Loucy (cell line): ENCODE data around the gene WWOX.
"Not testable (repeated sequence)": the region's sequence is repeated elsewhere in the genome, so short reads cannot be mapped to it uniquely, and the experiment has no call there.

Source experiments
- H2AFZ ChIP-seq: fragments of 200-600 bp; sonication (generic); 2 replicates; pipeline ENCODE4 v1.6.0; 2016; ENCODE audit warnings: antibody characterized with exemption, mild to moderate bottlenecking, low read length, moderate library complexity
- H3F3A ChIP-seq: fragments of 200-600 bp; 2 replicates; pipeline ENCODE4 v1.6.0; 2016; ENCODE audit warnings: antibody characterized with exemption, low read depth, mild to moderate bottlenecking
- H3K27me3 ChIP-seq: fragments of 200-600 bp; sonication (generic); 2 replicates; pipeline ENCODE4 v1.6.1; 2014; ENCODE audit warnings: low read length, mild to moderate bottlenecking; ENCODE audit not compliant: insufficient read depth, poor library complexity, severe bottlenecking
- H3K36me3 ChIP-seq: fragments of 200-600 bp; sonication (generic); 2 replicates; pipeline ENCODE4 v1.6.1; 2016; ENCODE audit warnings: low read length; ENCODE audit not compliant: insufficient read depth
- H3K4me1 ChIP-seq: fragments of 200-600 bp; sonication (generic); 2 replicates; pipeline ENCODE4 v1.5.1; 2014; ENCODE audit warnings: low read length, mild to moderate bottlenecking; ENCODE audit not compliant: insufficient read depth, poor library complexity, severe bottlenecking
- H3K4me2 ChIP-seq: fragments of 200-600 bp; sonication (generic); 2 replicates; pipeline ENCODE4 v1.6.0; 2014; ENCODE audit warnings: antibody characterized with exemption, low read length, low read depth, mild to moderate bottlenecking; ENCODE audit not compliant: poor library complexity, severe bottlenecking
- H3K4me3 ChIP-seq: fragments of 200-600 bp; sonication (generic); 2 replicates; pipeline ENCODE4 v1.5.1; 2014; ENCODE audit warnings: low read length, mild to moderate bottlenecking, mixed read lengths; ENCODE audit not compliant: poor library complexity, severe bottlenecking
- H3K79me2 ChIP-seq: fragments of 200-600 bp; sonication (generic); 2 replicates; pipeline ENCODE4 v1.6.1; 2014; ENCODE audit warnings: low read length; ENCODE audit not compliant: insufficient read depth
- H3K9ac ChIP-seq: fragments of 200-600 bp; sonication (generic); 2 replicates; pipeline ENCODE4 v1.6.0; 2014; ENCODE audit warnings: mild to moderate bottlenecking, low read depth, low read length, moderate library complexity; ENCODE audit not compliant: poor library complexity, severe bottlenecking
- H3K9me2 ChIP-seq: fragments of 200-600 bp; sonication (generic); replicated peaks from 2 replicates; pipeline ENCODE4 v1.6.1; 2016; ENCODE audit warnings: low read depth, low read length, mixed read lengths
- H3K9me3 ChIP-seq: fragments of 200-600 bp; sonication (generic); 2 replicates; pipeline ENCODE4 v1.6.1; 2014; ENCODE audit warnings: mild to moderate bottlenecking, antibody characterized with exemption, low read length, low read depth; ENCODE audit not compliant: insufficient read depth
- H4K20me1 ChIP-seq: fragments of 200-600 bp; sonication (generic); 2 replicates; pipeline ENCODE4 v1.6.0; 2014; ENCODE audit warnings: antibody characterized with exemption, low read length, mild to moderate bottlenecking; ENCODE audit not compliant: insufficient read depth, poor library complexity, severe bottlenecking
- EZH2phosphoT487 ChIP-seq: fragments of 200-600 bp; IDR thresholded peaks from 2 replicates; pipeline ENCODE4 v1.6.1; 2018; ENCODE audit warnings: antibody characterized with exemption, mild to moderate bottlenecking, moderate library complexity, borderline replicate concordance
- TF ChIP-seq, protein P1 (sequence below): fragments of 200-600 bp; sonication (generic); conservative IDR thresholded peaks from 2 replicates; pipeline ENCODE4 v1.5.1; 2014; ENCODE audit warnings: mild to moderate bottlenecking, antibody characterized with exemption, low read length

The WWOX gene

DNA sequence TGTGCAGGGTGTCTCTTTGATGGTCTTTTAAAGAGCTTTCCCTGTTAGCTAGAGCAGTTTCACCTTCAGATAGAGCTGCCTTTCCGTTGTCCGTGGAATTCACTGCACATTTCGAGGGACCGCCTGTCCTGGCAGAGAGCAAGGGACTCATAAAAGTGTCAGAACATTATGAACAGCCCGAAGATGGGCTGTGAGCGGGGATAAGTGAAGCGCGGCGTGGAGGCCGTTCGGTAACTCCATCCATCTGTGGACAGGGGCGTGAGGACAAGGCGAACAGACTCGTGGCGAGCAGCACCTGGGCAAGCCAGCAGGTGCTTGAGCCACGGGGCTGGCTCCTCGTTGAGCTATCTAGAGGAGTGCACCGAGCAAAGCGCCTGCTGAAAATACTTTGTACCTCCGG is 1129.9 kb downstream of the WWOX start:
- Histone ChIP-seq H3F3A (no peaks in the 10 kb centered on the region), H3K79me2 (no peaks in the 10 kb centered on the region), H3K36me3 (no peaks in the 10 kb centered on the region), H3K4me1 (no peaks in the 10 kb centered on the region), H4K20me1 (no peaks in the 10 kb centered on the region), H3K4me3 (no peak overlapping the region), H3K27me3 (no peaks in the 10 kb centered on the region), H2AFZ (no peak overlapping the region), H3K9me2 (no peaks in the 10 kb centered on the region), H3K9me3 (no peaks in the 10 kb centered on the region), H3K9ac (no peak overlapping the region), H3K4me2 (no peak overlapping the region)
- TF ChIP-seq, protein P1, sequence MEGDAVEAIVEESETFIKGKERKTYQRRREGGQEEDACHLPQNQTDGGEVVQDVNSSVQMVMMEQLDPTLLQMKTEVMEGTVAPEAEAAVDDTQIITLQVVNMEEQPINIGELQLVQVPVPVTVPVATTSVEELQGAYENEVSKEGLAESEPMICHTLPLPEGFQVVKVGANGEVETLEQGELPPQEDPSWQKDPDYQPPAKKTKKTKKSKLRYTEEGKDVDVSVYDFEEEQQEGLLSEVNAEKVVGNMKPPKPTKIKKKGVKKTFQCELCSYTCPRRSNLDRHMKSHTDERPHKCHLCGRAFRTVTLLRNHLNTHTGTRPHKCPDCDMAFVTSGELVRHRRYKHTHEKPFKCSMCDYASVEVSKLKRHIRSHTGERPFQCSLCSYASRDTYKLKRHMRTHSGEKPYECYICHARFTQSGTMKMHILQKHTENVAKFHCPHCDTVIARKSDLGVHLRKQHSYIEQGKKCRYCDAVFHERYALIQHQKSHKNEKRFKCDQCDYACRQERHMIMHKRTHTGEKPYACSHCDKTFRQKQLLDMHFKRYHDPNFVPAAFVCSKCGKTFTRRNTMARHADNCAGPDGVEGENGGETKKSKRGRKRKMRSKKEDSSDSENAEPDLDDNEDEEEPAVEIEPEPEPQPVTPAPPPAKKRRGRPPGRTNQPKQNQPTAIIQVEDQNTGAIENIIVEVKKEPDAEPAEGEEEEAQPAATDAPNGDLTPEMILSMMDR, result no peak
- TF ChIP-seq EZH2phosphoT487, result no peak

- not testable (repeated sequence) for H3K36me3 ChIP-seq, H3K27me3 ChIP-seq, H3K9me2 ChIP-seq, H3K4me1 ChIP-seq, H3K4me3 ChIP-seq, H3K4me2 ChIP-seq, H4K20me1 ChIP-seq, H2AFZ ChIP-seq, H3K9ac ChIP-seq, H3K79me2 ChIP-seq, H3K9me3 ChIP-seq, H3F3A ChIP-seq
These were observed 1146.2 kb downstream of the WWOX start for GRCh38 chr16:79245700-79246099.

DNA sequence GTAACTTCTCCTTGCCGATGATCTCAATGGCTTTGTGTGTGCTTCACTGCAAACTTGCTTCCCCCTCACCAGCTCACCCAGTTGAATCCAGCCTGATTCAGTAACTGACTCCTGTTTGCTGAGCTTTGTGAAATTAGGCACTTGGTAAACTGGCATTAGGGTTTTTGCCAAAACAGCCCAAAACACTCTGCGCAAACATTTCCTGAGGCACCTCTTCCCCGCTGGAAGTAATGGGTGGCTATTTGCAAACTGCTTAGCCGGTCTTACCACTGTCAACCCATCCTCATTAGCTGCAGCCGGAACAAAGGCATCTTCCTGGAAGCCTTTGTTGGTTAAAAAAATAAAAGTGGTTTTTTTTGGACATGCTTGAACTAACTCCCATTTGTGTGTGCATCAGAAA is 1147.9 kb downstream of the WWOX start:
- Histone ChIP-seq H2AFZ (no peak overlapping the region), H3K4me3 (no peak overlapping the region), H3K9ac (no peak overlapping the region), H3K9me2 (no peaks in the 10 kb centered on the region), H3K4me2 (no peak overlapping the region), H3K4me1 (no peaks in the 10 kb centered on the region), H3K9me3 (no peaks in the 10 kb centered on the region), H3F3A (no peaks in the 10 kb centered on the region), H3K79me2 (no peaks in the 10 kb centered on the region), H4K20me1 (no peaks in the 10 kb centered on the region), H3K27me3 (no peaks in the 10 kb centered on the region), H3K36me3 (no peaks in the 10 kb centered on the region)
- TF ChIP-seq EZH2phosphoT487, result no peak
- TF ChIP-seq, protein P1, result no peak

DNA sequence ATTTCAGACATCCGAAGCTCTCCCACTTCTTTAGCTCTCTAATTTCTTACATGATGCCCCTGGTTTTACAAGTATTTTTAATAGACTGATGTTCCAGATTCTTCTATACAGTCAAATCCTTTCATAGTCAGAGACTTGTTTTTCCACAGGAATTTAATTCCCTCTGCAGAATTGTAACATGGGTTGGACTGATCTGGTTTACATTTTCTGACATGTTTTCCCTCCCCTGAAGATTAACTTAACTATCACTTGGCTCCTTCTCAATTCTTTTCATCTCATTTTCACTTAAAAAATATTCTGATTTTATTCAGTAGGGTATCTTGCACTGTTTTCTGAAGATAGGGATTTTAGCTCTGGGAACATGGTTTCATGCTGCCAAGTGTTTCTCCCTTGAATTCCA is 1148.9 kb downstream of the WWOX start:
- no peaks in the 10 kb centered on the region for H3K79me2 ChIP-seq

More for the DNA sequence above, 1148.9 kb downstream of the WWOX start:
- Histone ChIP-seq H3K9me2 (no peaks in the 10 kb centered on the region), H2AFZ (no peak overlapping the region), H3K9me3 (no peaks in the 10 kb centered on the region), H3K9ac (no peak overlapping the region), H3K4me3 (no peak overlapping the region), H3K4me1 (peaks cover 8% of the 10 kb centered on the region), H3K36me3 (no peaks in the 10 kb centered on the region), H3K27me3 (no peaks in the 10 kb centered on the region), H4K20me1 (no peaks in the 10 kb centered on the region), H3K4me2 (no peak overlapping the region), H3F3A (no peaks in the 10 kb centered on the region)
- no peak for TF ChIP-seq EZH2phosphoT487
- TF ChIP-seq, protein P1, result no peak
